ENCODE data around the gene CTRL.
"Not testable (repeated sequence)": the region's sequence is repeated elsewhere in the genome, so short reads cannot be mapped to it uniquely, and the experiment has no call there.

CTRL gene

DNA sequence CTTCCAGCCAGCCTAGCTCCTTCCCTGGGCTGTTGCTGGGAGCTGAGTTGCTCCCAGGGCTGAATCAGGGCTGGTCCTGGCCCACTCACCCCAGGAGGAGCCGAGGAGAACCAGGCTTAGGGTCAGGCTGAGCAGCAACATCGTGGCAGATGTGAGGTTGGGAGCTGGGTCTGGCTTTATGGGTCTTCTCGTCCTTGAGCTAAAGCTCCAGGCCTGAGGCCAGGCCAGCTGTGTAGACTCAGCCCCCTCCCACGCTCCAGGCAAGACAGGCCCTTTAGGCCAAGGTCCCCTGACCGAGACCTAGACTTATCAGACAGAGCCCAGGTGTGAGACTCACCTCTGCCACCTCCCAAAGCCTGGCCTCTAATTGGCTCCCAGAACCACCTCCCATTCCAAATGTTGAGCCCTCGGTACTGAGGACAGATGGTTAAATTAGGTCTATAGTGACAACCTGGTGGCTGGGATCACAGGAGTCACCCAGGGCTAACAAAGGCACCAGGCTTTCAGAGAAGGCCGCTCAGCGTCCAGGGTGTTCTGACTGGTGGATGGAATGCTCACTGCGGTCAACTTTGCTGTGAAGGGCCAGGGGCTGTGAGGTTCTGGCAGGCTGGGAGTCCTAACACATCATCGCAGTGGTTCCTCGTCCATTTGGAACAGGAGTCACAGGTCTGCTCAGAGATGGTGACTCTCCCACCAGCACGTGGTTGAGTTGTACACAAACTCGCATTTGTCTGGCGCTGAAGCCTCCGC lies at the start of gene CTRL:
CTRL (minus strand) TSS at position 151 of the 750 bp plus-strand sequence; CDS start at position 141, 10 bp downstream.
- DNase-seq (ENCODE audit: low read depth, low spot score): no peak

DNA sequence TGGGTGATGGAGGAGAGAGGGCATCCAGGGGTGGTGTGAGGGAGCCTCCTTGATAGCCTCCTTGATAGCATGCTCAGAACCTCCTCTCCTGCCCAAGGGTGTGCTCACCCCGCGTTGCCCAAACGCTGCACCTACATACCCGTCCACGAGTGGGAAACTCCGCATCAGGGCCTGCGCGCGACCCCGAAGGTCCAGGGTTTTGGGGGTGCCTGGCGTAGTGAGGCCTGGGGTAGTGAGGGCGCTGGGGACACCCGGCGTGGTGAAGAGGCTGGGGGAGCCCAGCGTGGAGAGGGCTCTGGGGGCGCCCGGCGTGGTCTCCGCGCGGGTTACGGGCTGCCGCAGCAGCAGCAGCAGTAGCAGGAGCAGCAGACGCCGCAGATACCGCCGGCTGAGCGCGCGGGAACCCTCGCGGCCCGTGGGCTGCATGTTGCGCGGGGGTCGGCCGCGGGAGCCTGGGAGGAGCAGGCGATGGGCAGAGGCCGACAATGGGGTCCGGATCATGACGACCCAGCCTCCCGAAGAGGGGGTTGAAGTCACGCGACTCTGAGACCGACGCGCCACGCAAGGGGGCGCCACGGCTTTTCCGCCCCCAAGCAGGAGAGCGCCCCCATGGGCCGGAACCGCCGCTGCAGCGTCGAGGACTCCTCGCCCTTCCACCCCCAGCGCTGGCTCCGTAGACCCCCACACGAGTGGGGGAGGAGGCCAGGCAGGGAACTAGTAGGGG lies 48.5 kb upstream of the CTRL start, which contains the start of gene DPEP3:
DPEP3 (minus strand) TSS at position 545 of the 724 bp plus-strand sequence; CDS start at position 426, 119 bp downstream.
- DNase-seq (ENCODE audit: low read depth, low spot score): no peak

DNA sequence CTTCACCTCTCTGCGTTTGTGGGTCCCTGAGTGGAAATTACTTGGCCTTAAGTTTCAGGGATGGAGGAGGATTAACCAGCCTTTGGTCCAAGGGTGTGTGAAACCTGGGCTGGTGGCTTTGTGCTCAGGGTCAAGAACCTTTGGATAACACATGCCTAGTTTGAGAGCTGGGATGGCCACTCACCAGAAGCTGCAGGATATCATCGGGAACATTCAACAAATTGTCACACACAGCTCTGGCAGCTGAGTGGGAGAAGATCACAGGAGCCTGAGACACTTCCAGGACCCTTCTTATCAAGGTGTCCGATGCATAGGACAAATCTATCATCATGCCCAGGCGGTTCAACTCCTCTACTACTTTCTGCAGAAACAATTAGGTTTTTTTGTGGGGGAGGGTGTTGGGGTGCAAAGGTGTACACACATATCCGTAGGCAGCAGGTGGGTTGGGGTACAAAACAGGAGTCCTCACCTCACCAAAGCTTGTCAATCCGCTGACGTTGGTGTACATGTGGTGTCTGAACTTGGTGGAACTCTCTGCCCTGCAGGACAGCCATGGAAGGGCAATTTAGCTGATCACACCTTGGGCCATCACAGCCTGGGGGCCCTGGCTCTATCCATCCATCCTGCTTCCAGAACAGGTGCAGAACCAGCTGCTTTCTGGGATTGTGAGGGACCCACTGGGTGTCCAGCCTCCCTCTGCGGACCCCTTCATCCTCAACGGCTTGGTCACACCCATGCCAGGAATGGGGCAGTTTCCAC lies 46.0 kb upstream of the CTRL start:
- no peak for DNase-seq (ENCODE audit: low read depth, low spot score)

DNA sequence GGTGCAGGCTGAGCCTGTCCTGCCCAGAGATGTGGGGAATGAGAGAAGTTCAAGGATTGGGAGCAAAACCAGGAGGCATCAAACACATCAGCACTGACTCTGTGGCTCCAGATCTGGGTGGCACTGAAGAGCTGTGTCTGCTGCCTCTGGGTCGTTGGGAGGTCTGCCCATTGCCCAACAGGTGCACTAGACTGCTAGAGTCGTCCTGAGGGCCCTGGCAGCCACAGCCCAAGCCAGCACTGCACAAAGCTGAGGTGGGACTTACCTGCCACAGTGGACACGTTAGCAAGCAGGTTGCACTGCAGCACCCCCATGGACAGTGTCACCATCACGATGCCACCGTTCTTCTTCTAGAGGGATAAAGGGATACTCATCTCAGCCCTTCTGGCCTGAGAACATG lies 45.3 kb upstream of the CTRL start:
- DNase-seq (ENCODE audit: low read depth, low spot score): no peak

DNA sequence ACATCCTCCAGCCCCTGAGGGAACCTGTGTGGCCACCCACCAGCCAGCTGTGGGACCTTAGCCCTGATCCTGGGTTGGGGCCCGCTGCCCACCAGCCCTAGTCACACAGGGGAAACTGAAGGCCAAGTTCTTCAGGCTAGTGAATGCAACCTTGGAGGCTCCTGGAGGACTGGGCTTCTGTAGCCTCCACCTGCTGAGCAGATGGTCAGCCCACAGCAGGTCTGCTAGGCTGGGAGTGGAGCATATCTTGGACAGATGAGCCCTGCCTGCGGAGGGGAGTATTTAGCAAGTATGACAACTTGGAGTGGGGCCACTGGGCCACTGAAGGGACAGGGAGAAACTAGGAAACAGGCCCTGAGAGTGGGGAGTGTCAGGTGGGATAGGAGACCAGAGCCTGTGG lies 44.5 kb upstream of the CTRL start:
- no peak for DNase-seq (ENCODE audit: low read depth, low spot score)

DNA sequence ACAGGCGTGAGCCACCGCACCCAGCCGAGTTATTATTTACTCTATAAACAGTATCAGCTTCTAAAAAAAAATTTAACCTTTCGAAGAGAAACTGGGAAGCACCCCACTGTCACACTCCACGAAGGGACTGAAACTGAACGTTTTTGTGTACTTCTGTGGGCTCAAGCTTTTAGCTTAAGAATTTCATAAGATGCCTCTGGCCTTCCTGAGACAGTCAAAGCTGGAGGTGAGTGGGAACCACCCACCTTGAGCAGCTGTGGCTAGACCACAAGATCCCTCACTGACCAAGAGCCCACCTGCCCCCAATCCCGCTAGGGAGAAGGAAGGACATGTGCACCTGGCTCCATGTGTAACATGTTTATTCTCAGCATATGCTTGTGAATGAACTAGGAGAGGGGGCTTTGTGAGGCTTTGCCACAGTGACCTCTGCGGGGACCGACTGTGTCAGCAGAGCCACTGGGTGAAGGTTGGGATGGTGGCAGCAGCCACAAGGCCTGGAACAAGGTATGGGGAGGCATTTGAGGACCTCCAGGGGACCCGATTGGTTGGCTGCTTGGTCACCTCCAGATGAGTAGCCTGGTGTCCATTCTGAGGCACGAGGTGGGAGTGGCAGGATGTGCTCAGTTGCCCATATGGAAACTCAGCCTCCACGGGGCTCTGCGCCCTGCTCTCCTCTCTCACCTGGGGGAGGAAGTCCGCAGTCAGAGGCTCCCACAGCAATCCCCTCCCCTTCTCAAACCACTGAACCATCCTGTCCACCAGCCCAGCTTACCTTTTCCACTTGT lies 43.9 kb upstream of the CTRL start:
- DNase-seq (ENCODE audit: low read depth, low spot score): no peak

DNA sequence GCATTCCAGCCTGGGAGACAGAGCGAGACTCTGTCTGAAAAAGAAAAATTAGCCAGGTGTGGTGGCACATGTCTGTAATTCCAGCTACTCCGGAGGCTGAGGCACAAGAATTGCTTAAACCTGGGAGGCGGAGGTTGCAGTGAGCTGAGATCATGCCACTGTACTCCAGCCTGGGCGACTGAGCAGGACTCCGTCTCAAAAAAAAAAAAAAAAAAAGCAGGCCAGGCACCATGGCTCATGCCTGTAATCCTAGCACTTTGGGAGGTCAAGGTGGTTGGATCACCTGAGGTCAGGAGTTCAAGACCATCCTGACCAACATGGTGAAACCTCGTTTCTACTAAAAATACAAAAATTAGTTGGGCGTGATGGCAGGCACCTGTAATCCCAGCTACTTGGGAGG lies 40.6 kb upstream of the CTRL start:
- DNase-seq (ENCODE audit: low read depth, low spot score): not testable (repeated sequence)

DNA sequence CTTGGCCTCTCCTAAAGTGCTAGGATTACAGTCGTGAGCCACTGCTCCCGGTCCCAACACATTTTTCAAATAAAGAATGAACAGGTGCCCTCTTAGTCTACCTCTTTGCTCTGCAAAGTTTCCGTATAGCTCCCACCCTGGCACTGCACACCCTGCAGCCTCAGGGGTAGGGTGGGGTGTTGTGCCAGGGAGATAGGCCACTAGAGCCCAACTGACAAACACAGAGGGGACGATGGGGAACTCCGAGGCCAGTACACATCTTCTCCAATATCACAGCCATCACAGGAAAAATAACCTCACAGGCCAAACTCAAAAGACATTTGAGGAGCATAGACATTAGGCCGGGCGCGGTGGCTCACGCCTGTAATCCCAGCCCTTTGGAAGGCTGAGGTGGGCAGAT lies 39.4 kb upstream of the CTRL start:
- no peak for DNase-seq (ENCODE audit: low read depth, low spot score)

DNA sequence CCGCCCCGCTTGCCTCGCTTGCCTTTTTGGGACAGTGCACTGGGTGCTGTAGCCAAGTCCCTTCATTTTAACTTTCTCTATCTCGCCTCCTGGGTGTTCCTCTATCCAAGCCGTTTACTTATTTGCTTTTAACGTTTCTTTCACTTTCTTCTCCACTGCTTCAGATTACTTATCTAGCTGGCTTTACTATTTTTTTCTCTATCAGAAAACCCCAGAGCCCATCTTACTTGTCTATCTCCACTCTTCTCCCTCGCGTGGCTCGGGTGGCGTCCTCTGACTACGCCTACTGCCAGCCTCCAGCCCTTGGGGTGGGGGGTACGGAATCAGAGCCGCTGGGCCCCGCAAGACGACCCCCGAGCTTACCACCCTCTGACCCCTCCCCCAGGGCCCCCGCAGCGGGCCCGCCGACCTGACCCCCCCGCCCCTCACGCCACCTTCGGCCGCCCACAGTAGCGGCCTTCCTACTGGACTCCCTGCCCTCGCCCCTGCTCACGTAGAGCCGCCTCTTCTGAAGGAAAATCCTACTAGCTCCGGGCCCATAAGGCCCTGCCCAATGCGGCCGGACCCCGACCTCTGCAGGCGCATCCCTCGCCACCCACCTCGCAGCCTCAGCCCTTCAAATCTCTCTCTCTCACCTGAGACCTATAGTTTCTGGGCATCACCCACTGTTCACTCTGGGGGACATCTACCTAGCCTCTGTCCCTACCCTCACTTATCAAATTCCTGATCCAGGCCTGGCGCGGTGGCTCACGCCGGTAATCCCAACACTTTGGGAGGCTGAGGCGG lies 37.8 kb upstream of the CTRL start:
- no peak for DNase-seq (ENCODE audit: low read depth, low spot score)

DNA sequence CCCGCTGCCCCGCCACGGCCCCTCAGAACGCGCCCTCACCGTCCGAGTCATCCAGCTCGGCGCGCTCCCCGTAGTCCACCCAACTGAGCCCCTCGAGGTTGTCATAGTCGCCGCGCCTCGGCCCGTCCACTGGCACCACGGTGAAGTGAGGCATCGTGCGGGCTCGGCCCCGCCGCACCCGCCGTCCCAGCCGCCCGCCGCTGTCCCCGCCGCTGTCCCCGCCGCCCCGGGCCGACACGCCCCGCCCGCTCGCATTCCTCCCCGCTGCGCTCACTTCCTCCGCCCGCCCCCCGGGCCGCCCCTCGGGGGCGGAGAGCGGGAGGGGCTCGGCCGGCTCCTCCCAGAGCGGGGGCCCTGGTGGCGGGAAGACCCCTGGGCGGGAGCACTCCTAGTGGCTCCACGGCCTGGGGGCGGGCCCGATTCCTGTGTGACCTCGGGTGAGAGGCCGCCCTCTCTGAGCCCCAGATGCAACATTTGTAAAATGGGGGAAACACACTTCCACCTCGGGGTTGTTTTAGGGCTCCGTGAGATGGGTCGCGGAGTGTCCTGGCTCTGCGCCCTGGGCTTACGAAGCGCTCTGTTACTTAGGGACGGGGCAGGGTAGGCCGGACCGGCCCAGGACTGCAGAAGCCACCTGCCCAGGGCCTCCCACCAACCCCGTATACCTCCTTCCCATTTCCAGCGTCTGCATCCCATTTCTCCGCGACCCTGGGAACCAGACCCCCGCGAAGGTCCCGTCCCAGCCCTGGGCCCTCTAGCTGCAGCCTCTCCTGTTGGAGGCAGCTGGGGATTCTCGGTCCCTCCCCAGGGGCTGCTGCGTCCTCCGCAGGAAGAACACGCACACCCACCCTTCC lies 37.0 kb upstream of the CTRL start, which contains the start of gene SLC12A4:
SLC12A4 (minus strand) TSS at position 238 of the 854 bp plus-strand sequence; CDS start at position 154, 84 bp downstream.
- no peak for DNase-seq (ENCODE audit: low read depth, low spot score)

DNA sequence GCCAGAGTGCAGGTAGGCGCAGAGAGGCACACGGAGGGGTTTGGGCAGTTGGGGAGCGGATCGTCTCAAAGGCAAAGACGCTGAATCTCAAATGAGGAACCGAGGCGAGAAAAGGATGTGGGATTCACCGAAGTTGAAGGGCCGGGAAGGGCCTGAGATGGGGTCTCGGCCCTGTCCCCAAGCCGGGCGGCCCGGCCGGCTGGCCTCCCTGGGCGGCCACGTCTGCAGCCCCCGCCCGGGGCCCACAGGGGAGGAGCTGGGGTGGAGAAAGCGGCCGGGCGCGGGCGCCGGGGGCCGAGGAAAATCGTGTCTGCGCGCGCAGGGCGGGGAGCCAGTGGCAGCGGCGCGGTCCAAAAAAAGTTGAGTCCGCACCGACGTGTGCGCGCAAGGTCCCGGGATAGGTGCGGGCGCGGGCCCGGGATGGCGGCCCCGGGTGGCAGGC lies 36.3 kb upstream of the CTRL start:
- DNase-seq (ENCODE audit: low read depth, low spot score): no peak

DNA sequence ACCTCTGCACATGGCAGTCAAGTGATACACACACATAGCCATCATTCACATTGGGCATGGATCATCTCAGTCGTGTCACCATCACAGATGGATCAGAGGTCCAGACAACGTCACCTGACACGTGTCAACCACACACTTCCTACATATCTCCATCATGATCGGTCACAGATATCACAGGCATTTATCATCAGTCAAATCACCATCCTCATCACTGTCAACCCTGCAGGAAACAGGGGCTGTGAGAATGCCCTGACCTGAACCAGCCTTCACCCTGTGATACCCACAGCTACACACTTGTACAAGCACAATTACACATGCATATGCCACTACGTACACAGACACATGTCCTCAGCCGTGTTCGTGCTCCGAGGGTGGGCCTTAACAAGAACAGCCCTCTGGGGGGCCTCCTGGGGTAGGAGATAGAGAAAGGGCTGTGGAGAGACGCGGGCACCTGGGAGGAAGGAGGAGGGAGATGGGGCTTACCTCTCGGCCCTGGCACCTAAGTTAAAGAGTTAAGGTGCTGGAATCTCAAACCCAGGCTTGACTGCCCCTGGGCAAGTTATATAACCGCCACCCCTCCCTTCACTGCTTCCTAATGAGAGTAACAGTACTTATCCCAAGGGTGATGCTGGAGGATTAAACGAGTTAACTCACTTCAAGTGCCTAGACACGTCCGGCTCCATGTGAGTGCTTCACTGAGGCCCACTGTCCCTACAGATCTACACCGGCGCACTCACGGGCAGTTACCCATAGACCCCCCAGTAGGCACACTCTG lies 35.7 kb upstream of the CTRL start:
- no peak for DNase-seq (ENCODE audit: low read depth, low spot score)

DNA sequence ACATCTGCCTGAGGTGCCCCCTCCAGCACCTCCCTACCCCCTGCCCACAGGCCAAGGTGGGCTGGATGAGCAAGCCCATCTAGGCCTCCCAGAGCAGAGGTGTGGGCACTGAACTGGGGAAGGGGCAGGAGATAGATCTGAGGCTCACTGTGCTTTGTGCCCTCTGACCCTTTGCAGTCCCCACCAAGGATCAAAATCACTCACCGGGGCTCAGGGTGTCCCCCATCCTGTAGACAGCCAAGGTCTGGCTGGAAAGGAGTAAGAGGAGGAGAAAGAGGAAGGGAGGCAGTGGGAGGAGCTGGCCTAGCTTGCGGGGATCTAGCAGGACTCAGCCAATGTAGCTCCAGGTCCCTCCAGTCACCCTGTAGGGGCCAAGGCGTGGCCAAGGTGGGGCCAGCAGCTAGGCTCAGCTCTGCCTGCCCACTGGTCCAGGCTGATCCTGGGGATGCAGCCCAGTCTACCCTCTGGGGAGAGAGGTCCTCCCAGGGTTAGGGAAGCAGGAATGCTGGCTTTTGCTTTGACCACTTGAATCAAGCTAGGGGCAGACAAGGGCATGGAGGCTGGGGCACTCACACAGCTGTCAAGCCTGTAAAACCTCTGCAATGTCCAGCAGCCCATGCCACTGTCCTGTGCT lies 35.0 kb upstream of the CTRL start:
- no peak for DNase-seq (ENCODE audit: low read depth, low spot score)

DNA sequence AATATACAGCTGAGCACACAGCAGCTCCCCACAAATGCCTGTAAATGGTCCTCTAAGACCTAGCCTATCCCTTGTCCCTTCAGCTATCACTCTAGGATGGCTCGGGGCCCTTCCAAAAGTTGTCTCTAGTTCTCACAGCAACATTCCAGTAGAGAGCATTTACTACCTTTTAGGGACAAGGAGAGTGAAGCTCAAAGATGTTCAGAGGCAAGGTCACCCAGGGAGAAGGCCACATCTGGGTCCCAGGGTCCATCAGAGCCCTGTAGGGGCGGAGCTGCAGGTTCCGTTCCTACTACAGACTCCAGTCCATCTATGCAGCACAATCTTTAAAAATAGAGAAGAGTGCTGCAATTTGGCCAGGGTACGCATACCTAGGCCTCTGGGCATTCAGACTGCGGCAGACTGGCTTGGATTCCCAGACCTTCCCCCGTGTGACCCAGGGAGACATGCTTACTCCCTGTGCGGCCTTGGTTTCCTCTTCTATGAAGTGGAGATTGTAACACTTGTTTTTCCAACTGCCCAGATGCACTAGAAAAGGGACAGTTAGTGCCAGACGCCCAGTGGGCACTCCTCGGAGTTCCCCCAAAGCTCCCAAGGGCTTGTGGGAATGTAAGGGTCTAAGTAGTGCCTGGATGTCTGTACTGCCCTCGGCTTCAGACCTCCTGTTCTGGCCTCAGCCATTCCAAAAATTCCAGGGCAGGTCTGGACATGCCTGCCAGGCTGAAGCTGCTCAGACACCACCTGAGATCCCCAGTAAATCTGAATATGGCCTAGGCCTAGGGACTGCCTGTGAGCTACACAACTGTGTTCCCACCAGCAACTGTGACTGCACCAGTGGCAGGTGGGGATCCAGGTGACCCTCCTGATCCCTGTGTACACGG lies 34.2 kb upstream of the CTRL start:
- no peak for DNase-seq (ENCODE audit: low read depth, low spot score)

DNA sequence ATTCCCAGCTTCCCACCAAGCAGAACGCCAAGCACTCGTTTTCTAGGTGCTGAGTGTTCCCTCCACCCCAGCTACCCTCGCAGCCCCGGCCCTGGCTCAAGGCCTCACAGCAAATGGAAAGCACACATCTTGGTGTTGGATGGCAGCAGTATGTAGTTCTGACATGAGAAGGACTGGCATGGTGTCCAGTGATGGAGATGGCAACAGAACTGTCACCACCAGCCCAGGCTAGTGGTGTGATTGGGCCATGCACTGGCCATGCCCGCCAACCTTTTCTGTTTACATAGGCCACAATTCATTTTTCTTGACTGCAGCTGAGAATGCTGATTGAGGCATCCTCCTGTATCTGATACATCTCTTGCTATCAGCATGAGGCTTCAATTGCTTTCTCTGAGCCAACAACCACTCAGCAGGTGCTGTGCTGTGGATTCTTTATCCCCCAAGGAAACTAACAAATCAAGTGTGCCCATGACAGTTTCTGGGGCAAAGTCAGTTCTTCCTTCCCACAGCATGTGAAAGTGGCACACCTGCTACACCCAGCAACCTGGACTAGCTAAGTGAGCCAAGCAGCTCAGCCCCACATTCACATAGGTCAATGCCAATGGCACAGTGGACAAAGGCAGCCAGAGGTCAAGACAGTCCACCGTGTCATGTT lies 32.9 kb upstream of the CTRL start:
- no peak for DNase-seq (ENCODE audit: low read depth, low spot score)

DNA sequence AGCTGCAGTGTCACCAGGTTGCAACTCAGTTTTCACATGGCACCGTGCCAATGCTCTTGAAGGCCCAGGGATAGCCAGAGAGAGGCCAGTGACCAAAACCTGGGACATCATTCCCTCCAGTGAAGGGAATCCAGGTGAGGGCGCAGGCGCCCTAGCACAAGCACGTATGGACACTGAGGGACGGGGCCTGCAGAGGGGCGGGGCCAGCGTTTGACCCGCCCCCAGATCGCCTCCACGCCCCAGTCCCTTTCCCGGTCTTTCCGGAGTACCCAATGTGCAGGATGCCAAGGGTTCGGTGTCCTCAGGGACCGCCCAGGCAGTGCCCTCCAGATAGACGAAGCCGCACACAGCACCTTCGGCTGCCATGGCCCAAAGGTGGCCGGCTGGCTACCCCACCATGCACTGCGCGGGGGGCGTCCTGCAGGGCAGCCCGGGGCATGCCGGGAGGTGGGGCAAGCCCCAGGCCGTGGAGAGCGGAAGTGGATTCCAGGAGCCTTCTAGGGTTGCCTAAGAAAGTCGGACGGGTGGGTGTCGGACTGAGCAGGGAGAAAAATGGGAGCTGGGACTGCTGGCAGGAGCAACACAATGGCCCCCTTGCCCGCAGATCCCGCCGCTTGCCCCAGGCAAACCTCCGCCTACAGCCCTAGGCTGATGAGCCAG lies 32.1 kb upstream of the CTRL start:
- DNase-seq (ENCODE audit: low read depth, low spot score): no peak

All from iPS DF 19.7 (cell line).